ENCODE measurements around the gene AK3.
A peak's percentile ranks its signal among the peaks of the same experiment; 100 is the strongest.
"Not testable (repeated sequence)": the region's sequence is repeated elsewhere in the genome, so short reads cannot be mapped to it uniquely, and the experiment has no call there.

AK3 gene

GRCh38 chr9:4740638-4741364 is at the start of gene AK3:
Gene AK3, minus strand, starts transcription at chr9:4741202. Its CDS starts 115 bp downstream, at chr9:4741087.
- peak; percentile 88 for DNase-seq
- Mint-ChIP-seq H3K9me3 (peaks cover 4% of the 10 kb centered on the region), H3K27ac (peak within 1 kb of the TSS; percentile 88), H3K4me3 (peak within 1 kb of the TSS; percentile 92), H3K27me3 (no peaks in the 10 kb centered on the region), H3K36me3 (ENCODE audit: low read depth) (no peaks in the 10 kb centered on the region), H3K4me1 (peaks cover 33% of the 10 kb centered on the region)
- ATAC-seq = peak; percentile 97

GRCh38 chr9:4788703-4789102 is 47.7 kb upstream of the AK3 start:
- Mint-ChIP-seq H3K36me3 (ENCODE audit: low read depth) (no peaks in the 10 kb centered on the region), H3K4me3 (no peak overlapping the region), H3K9me3 (peaks cover 4% of the 10 kb centered on the region), H3K27me3 (peaks cover 6% of the 10 kb centered on the region), H3K4me1 (peaks cover 28% of the 10 kb centered on the region), H3K27ac (no peak overlapping the region)
- ATAC-seq (no peak), DNase-seq (no peak)

GRCh38 chr9:4787876-4788275 is 46.9 kb upstream of the AK3 start:
- H3K27ac Mint-ChIP-seq = no peak overlapping the region
- peaks cover 4% of the 10 kb centered on the region for H3K9me3 Mint-ChIP-seq
- no peaks in the 10 kb centered on the region for H3K36me3 Mint-ChIP-seq (ENCODE audit: low read depth)
- ATAC-seq (no peak), DNase-seq (no peak)
- H3K4me3 Mint-ChIP-seq = no peak overlapping the region
- H3K4me1 Mint-ChIP-seq = peaks cover 28% of the 10 kb centered on the region
- H3K27me3 Mint-ChIP-seq = peaks cover 9% of the 10 kb centered on the region

GRCh38 chr9:4786599-4786998 is 45.6 kb upstream of the AK3 start:
- ATAC-seq = no peak
- peaks cover 9% of the 10 kb centered on the region for H3K27me3 Mint-ChIP-seq
- peaks cover 21% of the 10 kb centered on the region for H3K4me1 Mint-ChIP-seq
- no peak overlapping the region for H3K27ac Mint-ChIP-seq
- H3K36me3 Mint-ChIP-seq (ENCODE audit: low read depth) = no peaks in the 10 kb centered on the region
- no peak overlapping the region for H3K4me3 Mint-ChIP-seq
- peaks cover 4% of the 10 kb centered on the region for H3K9me3 Mint-ChIP-seq
- no peak for DNase-seq

DNA sequence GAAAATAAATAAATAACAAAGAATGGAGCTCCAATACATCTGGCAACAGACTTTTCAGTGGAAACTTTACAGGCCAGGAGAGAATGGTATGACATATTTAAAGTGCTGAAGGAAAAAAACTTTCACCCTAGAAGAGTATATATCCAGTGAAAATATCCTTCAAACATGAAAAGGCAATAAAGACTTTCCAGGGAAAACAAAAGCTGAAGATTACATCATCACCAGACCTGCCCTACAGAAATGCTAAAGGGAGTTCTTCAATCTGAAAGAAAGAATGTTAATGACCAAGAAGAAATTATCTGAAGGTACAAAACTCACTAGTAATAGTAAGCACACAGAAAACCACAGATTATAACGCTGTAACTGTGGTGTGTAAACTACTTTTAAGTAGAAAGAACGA is 43.4 kb upstream of the AK3 start:
- Mint-ChIP-seq H3K4me1 (peaks cover 14% of the 10 kb centered on the region), H3K27ac (no peak overlapping the region), H3K36me3 (ENCODE audit: low read depth) (no peaks in the 10 kb centered on the region), H3K4me3 (no peak overlapping the region), H3K9me3 (no peaks in the 10 kb centered on the region), H3K27me3 (peaks cover 6% of the 10 kb centered on the region)
- ATAC-seq (no peak), DNase-seq (no peak)

DNA sequence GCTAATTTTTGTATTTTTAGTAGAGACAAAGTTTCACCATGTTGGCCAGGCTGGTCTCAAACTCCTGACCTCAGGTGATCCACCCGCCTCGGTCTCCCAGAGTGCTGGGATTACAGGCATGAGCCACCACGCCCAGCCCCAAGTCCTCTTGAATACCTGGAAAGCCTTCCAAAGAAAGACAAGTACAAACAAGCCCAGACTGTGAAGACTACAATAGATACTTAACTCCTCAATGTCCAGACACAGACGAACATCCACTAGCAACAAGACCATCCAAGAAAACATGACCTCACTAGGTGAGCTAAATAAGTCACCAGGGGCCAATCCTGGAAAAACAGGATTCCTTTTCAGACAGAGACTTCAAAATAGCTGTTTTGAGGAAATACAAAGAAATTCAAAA is 42.2 kb upstream of the AK3 start:
- ATAC-seq; H3K27me3 Mint-ChIP-seq; H3K9me3 Mint-ChIP-seq; H3K4me3 Mint-ChIP-seq; H3K36me3 Mint-ChIP-seq (ENCODE audit: low read depth); H3K27ac Mint-ChIP-seq; DNase-seq: not testable (repeated sequence)
- peaks cover 11% of the 10 kb centered on the region for H3K4me1 Mint-ChIP-seq

- Mint-ChIP-seq H3K36me3 (ENCODE audit: low read depth) (no peaks in the 10 kb centered on the region), H3K4me3 (no peak overlapping the region), H3K27me3 (peaks cover 5% of the 10 kb centered on the region), H3K4me1 (no peaks in the 10 kb centered on the region), H3K9me3 (no peaks in the 10 kb centered on the region), H3K27ac (no peak overlapping the region)
- DNase-seq (no peak), ATAC-seq (no peak)
These were observed 40.4 kb upstream of the AK3 start for GRCh38 chr9:4781408-4781807.

GRCh38 chr9:4780651-4781050 is 39.6 kb upstream of the AK3 start:
- Mint-ChIP-seq H3K27me3 (peaks cover 5% of the 10 kb centered on the region), H3K4me3 (no peak overlapping the region), H3K27ac (no peak overlapping the region), H3K36me3 (ENCODE audit: low read depth) (no peaks in the 10 kb centered on the region), H3K4me1 (no peaks in the 10 kb centered on the region), H3K9me3 (no peaks in the 10 kb centered on the region)
- ATAC-seq (no peak), DNase-seq (no peak)

GRCh38 chr9:4774958-4775357 is 34.0 kb upstream of the AK3 start:
- not testable (repeated sequence) for H3K27me3 Mint-ChIP-seq; H3K27ac Mint-ChIP-seq; H3K4me1 Mint-ChIP-seq; DNase-seq; H3K9me3 Mint-ChIP-seq; H3K36me3 Mint-ChIP-seq (ENCODE audit: low read depth); H3K4me3 Mint-ChIP-seq; ATAC-seq

DNA sequence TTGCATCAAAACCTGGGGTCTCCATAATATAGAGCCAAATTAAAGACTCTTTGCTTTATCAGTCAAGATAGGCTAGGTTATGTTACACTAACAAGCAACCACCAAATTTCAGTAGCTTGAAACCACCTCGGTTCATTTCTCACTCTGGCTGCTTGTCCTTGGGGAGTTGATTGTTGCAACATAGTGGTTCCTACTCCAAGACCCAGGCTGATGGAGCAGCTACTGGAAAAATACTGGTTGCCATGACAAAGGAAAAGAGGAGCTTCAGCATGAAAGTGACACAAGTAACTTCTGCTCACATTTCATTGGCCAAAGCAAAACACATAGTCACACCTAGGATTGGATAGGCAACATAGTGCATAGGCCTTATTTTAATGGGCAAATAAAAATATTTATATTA is 33.2 kb upstream of the AK3 start:
- ATAC-seq = no peak
- H3K4me1 Mint-ChIP-seq = peaks cover 3% of the 10 kb centered on the region

GRCh38 chr9:4771788-4772187 is 30.8 kb upstream of the AK3 start:
- Mint-ChIP-seq H3K4me1 (peaks cover 5% of the 10 kb centered on the region), H3K27ac (no peak overlapping the region), H3K9me3 (no peaks in the 10 kb centered on the region), H3K27me3 (no peaks in the 10 kb centered on the region), H3K36me3 (ENCODE audit: low read depth) (no peaks in the 10 kb centered on the region), H3K4me3 (no peak overlapping the region)
- DNase-seq (no peak), ATAC-seq (no peak)

More for the DNA sequence above, 33.2 kb upstream of the AK3 start:
- Mint-ChIP-seq H3K4me3 (no peak overlapping the region), H3K27me3 (no peaks in the 10 kb centered on the region), H3K36me3 (ENCODE audit: low read depth) (no peaks in the 10 kb centered on the region), H3K27ac (no peak overlapping the region), H3K9me3 (no peaks in the 10 kb centered on the region)
- no peak for DNase-seq

- ATAC-seq = peak; percentile 98
- H3K9me3 Mint-ChIP-seq = no peaks in the 10 kb centered on the region
These were observed 28.5 kb upstream of the AK3 start for GRCh38 chr9:4769321-4770080.

DNA sequence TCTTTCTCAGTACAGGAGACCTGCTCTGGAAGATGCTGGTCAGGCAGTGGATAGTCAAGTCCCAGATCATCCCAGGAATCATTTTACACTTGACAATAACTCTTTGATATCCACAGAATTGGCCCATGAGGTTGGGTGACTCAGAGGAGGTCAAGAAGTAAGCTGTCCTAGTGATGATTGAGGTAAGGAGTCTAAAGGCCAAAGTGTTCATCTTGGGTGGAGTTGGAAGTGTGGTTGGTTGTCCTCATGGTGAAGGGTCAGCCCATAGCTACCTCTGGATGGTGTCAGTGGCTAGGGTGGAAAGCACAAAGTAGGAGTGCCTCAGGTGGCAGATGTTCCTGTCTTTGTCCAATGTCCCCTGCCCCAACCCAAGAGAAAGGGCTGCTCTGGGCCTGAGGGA is 27.7 kb upstream of the AK3 start:
- peaks cover 5% of the 10 kb centered on the region for H3K4me1 Mint-ChIP-seq
- no peaks in the 10 kb centered on the region for H3K9me3 Mint-ChIP-seq
- no peaks in the 10 kb centered on the region for H3K36me3 Mint-ChIP-seq (ENCODE audit: low read depth)
- no peaks in the 10 kb centered on the region for H3K27me3 Mint-ChIP-seq
- no peak for ATAC-seq
- no peak overlapping the region for H3K4me3 Mint-ChIP-seq
- H3K27ac Mint-ChIP-seq = no peak overlapping the region
- DNase-seq = no peak

More at GRCh38 chr9:4769321-4770080, 28.5 kb upstream of the AK3 start:
- no peak overlapping the region for H3K4me3 Mint-ChIP-seq
- H3K27ac Mint-ChIP-seq = no peak overlapping the region
- peaks cover 5% of the 10 kb centered on the region for H3K4me1 Mint-ChIP-seq
- H3K36me3 Mint-ChIP-seq (ENCODE audit: low read depth) = no peaks in the 10 kb centered on the region
- H3K27me3 Mint-ChIP-seq = no peaks in the 10 kb centered on the region
- peak; percentile 24 for DNase-seq

- peaks cover 2% of the 10 kb centered on the region for H3K27me3 Mint-ChIP-seq
- no peak overlapping the region for H3K27ac Mint-ChIP-seq
- DNase-seq = no peak
- H3K4me1 Mint-ChIP-seq = peaks cover 18% of the 10 kb centered on the region
- H3K4me3 Mint-ChIP-seq = no peak overlapping the region
- no peaks in the 10 kb centered on the region for H3K36me3 Mint-ChIP-seq (ENCODE audit: low read depth)
- ATAC-seq = no peak
- no peaks in the 10 kb centered on the region for H3K9me3 Mint-ChIP-seq
These were observed 23.0 kb upstream of the AK3 start for GRCh38 chr9:4764033-4764432.

- Mint-ChIP-seq H3K4me3 (peak overlapping the region; percentile 59), H3K36me3 (ENCODE audit: low read depth) (no peaks in the 10 kb centered on the region), H3K27me3 (peaks cover 2% of the 10 kb centered on the region), H3K27ac (peak overlapping the region; percentile 70), H3K9me3 (no peaks in the 10 kb centered on the region), H3K4me1 (peaks cover 17% of the 10 kb centered on the region)
- ATAC-seq = peak; percentile 35
- DNase-seq = no peak
These were observed 22.0 kb upstream of the AK3 start for GRCh38 chr9:4762886-4763541.

Data from activated naive CD8-positive, alpha-beta T cell treated with anti-CD3 and anti-CD28 coated beads, Interleukin-2, amount 50 U/mL, for 24 hours (primary cell).